Loucy (cell line): Measurements from ENCODE around the gene UBTD1.

Source experiments
- EZH2phosphoT487 ChIP-seq: fragments of 200-600 bp; IDR thresholded peaks from 2 replicates; pipeline ENCODE4 v1.6.1; 2018; ENCODE audit warnings: antibody characterized with exemption, mild to moderate bottlenecking, moderate library complexity, borderline replicate concordance
- TF ChIP-seq, protein P1 (sequence below): fragments of 200-600 bp; sonication (generic); conservative IDR thresholded peaks from 2 replicates; pipeline ENCODE4 v1.5.1; 2014; ENCODE audit warnings: mild to moderate bottlenecking, antibody characterized with exemption, low read length

DNA sequence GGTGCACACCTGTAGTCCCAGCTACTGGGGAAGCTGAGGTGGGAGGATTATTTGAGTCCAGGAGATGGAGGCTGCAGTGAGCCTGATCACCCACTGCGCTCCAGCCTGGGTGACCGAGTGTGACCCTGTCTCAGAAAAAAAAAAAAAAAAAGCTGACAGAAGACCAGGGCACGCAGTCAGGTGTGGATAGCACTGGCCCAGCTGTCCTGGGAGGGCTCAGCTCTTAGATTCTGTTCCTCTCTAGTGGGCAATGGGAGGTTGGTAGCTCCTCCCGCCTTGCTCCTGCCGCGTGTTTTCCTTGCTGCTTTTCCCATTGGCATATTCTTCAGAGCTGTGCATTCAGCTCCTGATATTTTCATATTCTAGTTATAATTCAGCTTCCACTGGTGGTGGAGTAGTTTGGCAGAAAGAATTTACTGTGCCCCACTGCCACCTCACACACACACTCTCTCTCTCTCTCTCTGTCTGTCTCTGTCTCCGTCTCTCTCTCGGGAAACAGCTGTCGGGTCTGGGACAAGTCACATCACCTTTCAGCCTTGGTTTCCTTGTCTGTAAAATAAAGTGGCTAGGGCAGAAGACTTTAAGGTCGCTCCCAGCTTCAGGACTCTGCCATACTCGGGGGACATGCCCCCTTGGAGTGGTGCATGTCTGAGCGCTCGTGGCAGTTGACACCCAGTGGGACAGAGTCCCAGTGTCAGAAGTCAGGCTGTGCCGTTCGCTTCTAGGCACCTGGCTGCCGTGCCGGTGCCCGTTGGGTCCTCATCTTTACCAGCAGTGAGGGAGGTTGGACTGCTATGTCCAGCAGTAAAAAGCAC, 47.9 kb downstream of the UBTD1 start:
- TF ChIP-seq, protein P1, sequence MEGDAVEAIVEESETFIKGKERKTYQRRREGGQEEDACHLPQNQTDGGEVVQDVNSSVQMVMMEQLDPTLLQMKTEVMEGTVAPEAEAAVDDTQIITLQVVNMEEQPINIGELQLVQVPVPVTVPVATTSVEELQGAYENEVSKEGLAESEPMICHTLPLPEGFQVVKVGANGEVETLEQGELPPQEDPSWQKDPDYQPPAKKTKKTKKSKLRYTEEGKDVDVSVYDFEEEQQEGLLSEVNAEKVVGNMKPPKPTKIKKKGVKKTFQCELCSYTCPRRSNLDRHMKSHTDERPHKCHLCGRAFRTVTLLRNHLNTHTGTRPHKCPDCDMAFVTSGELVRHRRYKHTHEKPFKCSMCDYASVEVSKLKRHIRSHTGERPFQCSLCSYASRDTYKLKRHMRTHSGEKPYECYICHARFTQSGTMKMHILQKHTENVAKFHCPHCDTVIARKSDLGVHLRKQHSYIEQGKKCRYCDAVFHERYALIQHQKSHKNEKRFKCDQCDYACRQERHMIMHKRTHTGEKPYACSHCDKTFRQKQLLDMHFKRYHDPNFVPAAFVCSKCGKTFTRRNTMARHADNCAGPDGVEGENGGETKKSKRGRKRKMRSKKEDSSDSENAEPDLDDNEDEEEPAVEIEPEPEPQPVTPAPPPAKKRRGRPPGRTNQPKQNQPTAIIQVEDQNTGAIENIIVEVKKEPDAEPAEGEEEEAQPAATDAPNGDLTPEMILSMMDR, result no peak
- no peak for TF ChIP-seq EZH2phosphoT487
